ENCODE measurements around the gene NAALADL1.
A peak's percentile ranks its signal among the peaks of the same experiment; 100 is the strongest.

The NAALADL1 gene

GRCh38 chr11:65021509-65021908, 36.8 kb downstream of the NAALADL1 start:
- TF ChIP-seq, protein P1, sequence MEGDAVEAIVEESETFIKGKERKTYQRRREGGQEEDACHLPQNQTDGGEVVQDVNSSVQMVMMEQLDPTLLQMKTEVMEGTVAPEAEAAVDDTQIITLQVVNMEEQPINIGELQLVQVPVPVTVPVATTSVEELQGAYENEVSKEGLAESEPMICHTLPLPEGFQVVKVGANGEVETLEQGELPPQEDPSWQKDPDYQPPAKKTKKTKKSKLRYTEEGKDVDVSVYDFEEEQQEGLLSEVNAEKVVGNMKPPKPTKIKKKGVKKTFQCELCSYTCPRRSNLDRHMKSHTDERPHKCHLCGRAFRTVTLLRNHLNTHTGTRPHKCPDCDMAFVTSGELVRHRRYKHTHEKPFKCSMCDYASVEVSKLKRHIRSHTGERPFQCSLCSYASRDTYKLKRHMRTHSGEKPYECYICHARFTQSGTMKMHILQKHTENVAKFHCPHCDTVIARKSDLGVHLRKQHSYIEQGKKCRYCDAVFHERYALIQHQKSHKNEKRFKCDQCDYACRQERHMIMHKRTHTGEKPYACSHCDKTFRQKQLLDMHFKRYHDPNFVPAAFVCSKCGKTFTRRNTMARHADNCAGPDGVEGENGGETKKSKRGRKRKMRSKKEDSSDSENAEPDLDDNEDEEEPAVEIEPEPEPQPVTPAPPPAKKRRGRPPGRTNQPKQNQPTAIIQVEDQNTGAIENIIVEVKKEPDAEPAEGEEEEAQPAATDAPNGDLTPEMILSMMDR (IDR thresholded peaks at IDR 0.05; ENCODE audit: low read depth, low read length, missing control alignments) = no peak
- H3K4me3 ChIP-seq (replicated peaks; ENCODE audit: low read depth, low read length) = no peak overlapping the region
- no peak for DNase-seq (ENCODE audit: extremely low read depth, low read depth)

DNA sequence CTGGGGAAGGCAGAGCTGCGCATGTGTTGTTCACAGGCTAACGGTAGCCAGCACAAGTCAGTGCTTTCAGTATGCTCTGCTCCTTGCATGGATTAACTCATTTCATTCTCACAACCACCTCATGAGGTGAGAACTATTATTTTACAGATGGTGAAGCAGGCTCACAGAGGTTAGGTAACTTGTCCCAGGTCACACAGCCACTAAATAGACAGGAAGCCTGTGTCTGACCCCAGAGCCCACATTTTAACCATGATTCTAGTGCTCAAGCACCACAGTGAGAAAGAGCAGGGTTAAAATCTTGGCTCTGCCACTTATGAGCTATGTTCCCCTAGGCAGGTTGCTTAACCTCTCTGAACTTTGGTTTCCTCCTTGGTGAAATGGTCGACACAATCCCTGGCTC, 37.4 kb downstream of the NAALADL1 start:
- DNase-seq (ENCODE audit: extremely low read depth, low read depth) = no peak
- TF ChIP-seq, protein P1 (IDR thresholded peaks at IDR 0.05; ENCODE audit: low read depth, low read length, missing control alignments) = no peak

DNA sequence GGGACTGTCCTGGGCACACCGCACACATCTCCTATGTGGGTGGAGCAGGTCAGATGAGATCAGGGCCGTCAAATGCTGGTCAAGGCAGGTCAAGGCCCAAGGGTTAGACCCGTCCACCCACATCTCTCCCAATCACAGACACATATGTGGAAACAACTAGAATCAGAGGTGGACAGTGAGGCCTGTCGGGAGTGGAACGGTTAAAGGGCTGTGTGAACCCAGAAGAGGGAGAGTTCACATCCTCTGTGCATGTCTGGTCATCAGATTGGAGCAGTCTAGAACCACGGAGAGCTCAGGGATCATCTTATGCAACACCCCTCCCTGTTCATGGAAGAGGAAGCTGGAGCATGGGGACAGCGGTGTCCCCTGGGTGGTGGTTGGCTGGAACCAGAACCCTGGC, 38.5 kb downstream of the NAALADL1 start:
- TF ChIP-seq, protein P1 (IDR thresholded peaks at IDR 0.05; ENCODE audit: low read depth, low read length, missing control alignments) = no peak
- no peak overlapping the region for H3K4me3 ChIP-seq (replicated peaks; ENCODE audit: low read depth, low read length)
- no peak for DNase-seq (ENCODE audit: extremely low read depth, low read depth)

More for the DNA sequence above, 37.4 kb downstream of the NAALADL1 start:
- no peak overlapping the region for H3K4me3 ChIP-seq (replicated peaks; ENCODE audit: low read depth, low read length)

DNA sequence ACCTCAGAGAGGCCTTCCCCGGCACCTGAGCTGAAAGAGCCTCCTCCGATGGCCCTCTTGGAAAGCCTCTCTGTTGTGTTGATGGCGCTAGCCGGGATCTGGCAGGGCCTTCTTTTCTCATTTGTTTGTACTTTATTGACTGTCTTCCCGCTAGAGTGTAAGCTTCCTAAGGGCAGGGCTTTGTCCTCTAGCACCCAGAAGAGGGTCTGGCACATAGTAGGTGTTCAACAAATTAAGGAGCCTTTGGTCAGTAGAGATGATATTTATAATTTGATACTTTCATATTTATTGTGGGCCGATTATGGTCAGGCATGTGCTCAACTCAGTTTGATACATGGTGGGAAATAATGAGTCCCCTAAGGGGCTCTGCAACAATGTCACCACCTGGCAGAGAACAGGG, 40.4 kb downstream of the NAALADL1 start:
- DNase-seq (ENCODE audit: extremely low read depth, low read depth) = no peak
- TF ChIP-seq, protein P1 (IDR thresholded peaks at IDR 0.05; ENCODE audit: low read depth, low read length, missing control alignments) = no peak
- no peak overlapping the region for H3K4me3 ChIP-seq (replicated peaks; ENCODE audit: low read depth, low read length)

DNA sequence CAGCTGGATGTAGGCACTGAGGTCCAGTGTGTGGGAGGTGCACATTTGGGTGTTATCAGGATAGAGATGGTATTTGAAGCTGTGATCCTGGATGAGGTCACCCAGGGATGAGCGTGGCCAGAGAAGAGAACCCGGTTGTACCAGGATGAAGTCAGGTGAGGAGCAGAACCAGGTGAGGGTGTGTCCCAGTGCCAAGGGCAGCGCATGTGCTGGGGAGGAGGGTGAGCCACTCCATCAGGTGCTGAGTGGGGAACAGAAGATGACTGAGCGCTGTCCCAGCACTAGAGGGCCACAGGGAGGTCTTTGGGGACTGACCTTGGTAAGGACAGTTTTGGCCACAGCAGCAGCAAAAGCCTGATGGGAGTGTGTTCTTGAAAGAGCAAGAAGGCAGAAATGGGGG, 41.6 kb downstream of the NAALADL1 start:
- TF ChIP-seq, protein P1 (IDR thresholded peaks at IDR 0.05; ENCODE audit: low read depth, low read length, missing control alignments) = no peak
- no peak overlapping the region for H3K4me3 ChIP-seq (replicated peaks; ENCODE audit: low read depth, low read length)
- DNase-seq (ENCODE audit: extremely low read depth, low read depth) = no peak

GRCh38 chr11:65014726-65015227, 43.6 kb downstream of the NAALADL1 start:
- peak overlapping the region; percentile 58 for H3K4me3 ChIP-seq (replicated peaks; ENCODE audit: low read depth, low read length)
- DNase-seq (ENCODE audit: extremely low read depth, low read depth) = no peak
- TF ChIP-seq, protein P1 (IDR thresholded peaks at IDR 0.05; ENCODE audit: low read depth, low read length, missing control alignments) = no peak
